Stomach (tissue), 4 donors: ENCODE data around the gene ARL5C.

Experiments used
- POLR2A ChIP-seq, 4 donors: fragments of 450-650 bp; IDR thresholded peaks; one replicate each; pipeline ENCODE4 v1.6.1; 2016; ENCODE audit warnings: antibody characterized with exemption in 4 of 4, control low read depth in 2 of 4, mild to moderate bottlenecking in 1 of 4, moderate library complexity in 1 of 4
- POLR2AphosphoS5 ChIP-seq, 3 donors: sonication (generic); formaldehyde crosslinking; IDR thresholded peaks; one replicate each; pipeline ENCODE4 v1.6.1; 2016; ENCODE audit warnings: antibody characterized with exemption in 3 of 3
- TF ChIP-seq, protein P1 (sequence below), 7 experiments: fragments of 450-650 bp in 4 of 7; fragments of 200-600 bp in 3 of 7; sonication (generic) in 3 of 7; IDR thresholded peaks; one replicate each; pipeline ENCODE4 v1.5.1; 2016 to 2019; ENCODE audit warnings: antibody characterized with exemption in 7 of 7, control low read depth in 2 of 7, mild to moderate bottlenecking in 1 of 7

DNA sequence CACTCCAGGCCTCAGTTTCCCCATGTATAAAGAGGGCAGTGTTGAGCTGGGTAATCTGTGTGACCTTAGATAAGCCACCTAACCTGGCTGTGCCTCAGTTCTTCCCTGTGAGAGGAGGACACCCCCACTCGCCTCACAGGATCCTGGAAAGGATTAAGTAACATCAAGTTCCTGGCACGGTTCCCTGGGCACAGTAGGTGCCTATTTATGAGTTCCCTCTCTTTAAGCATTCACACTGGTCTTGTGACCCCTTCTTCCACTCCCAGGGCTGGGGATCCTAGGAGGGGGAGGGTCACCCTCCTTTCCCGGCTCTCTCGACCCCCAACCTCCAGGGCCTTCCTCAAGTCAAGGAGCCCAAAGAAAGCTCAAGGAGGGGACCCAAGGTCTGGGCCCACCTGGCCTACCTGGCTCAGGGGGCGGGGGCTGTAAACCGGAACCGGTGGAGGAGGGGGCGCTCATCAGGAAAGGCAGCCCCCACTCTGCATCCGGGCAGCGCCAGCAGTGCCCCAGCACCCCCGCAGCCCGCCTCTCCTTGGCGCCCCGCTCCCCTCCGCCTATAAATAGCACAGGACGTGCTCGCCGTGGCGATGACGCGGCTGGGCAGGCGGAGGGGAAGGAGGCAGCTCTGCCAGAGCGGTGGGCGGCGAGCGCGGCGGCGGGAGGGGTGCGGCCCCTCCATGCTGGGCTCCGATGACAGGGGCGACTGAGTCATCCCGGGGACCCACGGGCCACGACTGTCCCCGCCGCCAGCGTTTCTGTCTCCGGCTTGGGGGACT is 43.5 kb upstream of the ARL5C start:
- TF ChIP-seq POLR2AphosphoS5 (IDR thresholded peaks at IDR 0.05) (peak in 1 of 3 donors; percentile 28), POLR2A (IDR thresholded peaks at IDR 0.05) (no peak)
- TF ChIP-seq, protein P1, sequence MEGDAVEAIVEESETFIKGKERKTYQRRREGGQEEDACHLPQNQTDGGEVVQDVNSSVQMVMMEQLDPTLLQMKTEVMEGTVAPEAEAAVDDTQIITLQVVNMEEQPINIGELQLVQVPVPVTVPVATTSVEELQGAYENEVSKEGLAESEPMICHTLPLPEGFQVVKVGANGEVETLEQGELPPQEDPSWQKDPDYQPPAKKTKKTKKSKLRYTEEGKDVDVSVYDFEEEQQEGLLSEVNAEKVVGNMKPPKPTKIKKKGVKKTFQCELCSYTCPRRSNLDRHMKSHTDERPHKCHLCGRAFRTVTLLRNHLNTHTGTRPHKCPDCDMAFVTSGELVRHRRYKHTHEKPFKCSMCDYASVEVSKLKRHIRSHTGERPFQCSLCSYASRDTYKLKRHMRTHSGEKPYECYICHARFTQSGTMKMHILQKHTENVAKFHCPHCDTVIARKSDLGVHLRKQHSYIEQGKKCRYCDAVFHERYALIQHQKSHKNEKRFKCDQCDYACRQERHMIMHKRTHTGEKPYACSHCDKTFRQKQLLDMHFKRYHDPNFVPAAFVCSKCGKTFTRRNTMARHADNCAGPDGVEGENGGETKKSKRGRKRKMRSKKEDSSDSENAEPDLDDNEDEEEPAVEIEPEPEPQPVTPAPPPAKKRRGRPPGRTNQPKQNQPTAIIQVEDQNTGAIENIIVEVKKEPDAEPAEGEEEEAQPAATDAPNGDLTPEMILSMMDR (IDR thresholded peaks at IDR 0.05), result no peak
